NCI-H2029 (cell line): ENCODE results near the gene CCNG2.
"Not testable (repeated sequence)": the region's sequence is repeated elsewhere in the genome, so short reads cannot be mapped to it uniquely, and the experiment has no call there.

Source experiments
- DNase-seq: peaks from one replicate; lab custom pipeline; 2025; lab: John Stamatoyannopoulos, UW

Gene CCNG2

GRCh38 chr4:77156912-77157858, at the start of gene CCNG2:
TSS of gene CCNG2 (plus strand) at chr4:77157207. CDS start at chr4:77158533, 1,326 bp downstream.
- peak; percentile 88 for DNase-seq

- no peak for DNase-seq
These were observed 46.3 kb upstream of the CCNG2 start for GRCh38 chr4:77110730-77111129.

- no peak for DNase-seq
These were observed 43.9 kb upstream of the CCNG2 start for GRCh38 chr4:77113069-77113468.

- DNase-seq, result no peak
These were observed 39.3 kb upstream of the CCNG2 start for GRCh38 chr4:77117721-77118120.

- no peak for DNase-seq
These were observed 36.0 kb upstream of the CCNG2 start for GRCh38 chr4:77120886-77121508.

GRCh38 chr4:77121736-77122240, 35.2 kb upstream of the CCNG2 start:
- DNase-seq, result no peak

GRCh38 chr4:77122656-77123055, 34.4 kb upstream of the CCNG2 start:
- no peak for DNase-seq

GRCh38 chr4:77123411-77123810, 33.6 kb upstream of the CCNG2 start:
- no peak for DNase-seq

GRCh38 chr4:77124576-77124975, 32.4 kb upstream of the CCNG2 start:
- DNase-seq, result no peak

GRCh38 chr4:77125961-77126360, 31.0 kb upstream of the CCNG2 start:
- no peak for DNase-seq

GRCh38 chr4:77126809-77127208, 30.2 kb upstream of the CCNG2 start:
- no peak for DNase-seq

- no peak for DNase-seq
These were observed 29.8 kb upstream of the CCNG2 start for GRCh38 chr4:77127215-77127614.

- no peak for DNase-seq
These were observed 29.0 kb upstream of the CCNG2 start for GRCh38 chr4:77127837-77128621.

- no peak for DNase-seq
These were observed 24.2 kb upstream of the CCNG2 start for GRCh38 chr4:77132652-77133312.

- DNase-seq, result not testable (repeated sequence)
These were observed 19.6 kb upstream of the CCNG2 start for GRCh38 chr4:77137448-77137847.

GRCh38 chr4:77141964-77142645, 14.9 kb upstream of the CCNG2 start:
- no peak for DNase-seq

GRCh38 chr4:77142646-77143028, 14.4 kb upstream of the CCNG2 start:
- DNase-seq, result no peak

- no peak for DNase-seq
These were observed 13.9 kb upstream of the CCNG2 start for GRCh38 chr4:77143091-77143490.

GRCh38 chr4:77145842-77146185, 11.2 kb upstream of the CCNG2 start:
- no peak for DNase-seq

- no peak for DNase-seq
These were observed 10.6 kb upstream of the CCNG2 start for GRCh38 chr4:77146186-77147078.
